T-helper 9 cell (primary cell): ENCODE measurements around the gene COX8A.
"Not testable (repeated sequence)": the region's sequence is repeated elsewhere in the genome, so short reads cannot be mapped to it uniquely, and the experiment has no call there.

Experiments
- DNase-seq: peaks from one replicate; pipeline ENCODE4 v3.0.0-alpha.2; 2020
- total RNA-seq, 2 donors: gene quantifications; one replicate each; lab custom pipeline; 2026; lab: John Stamatoyannopoulos, UW

COX8A gene
- 15.2 to 32.3 reads per million in 2 donors for total RNA-seq

- peak; percentile 86 for DNase-seq
Measured at GRCh38 chr11:63974259-63975143, at the start of gene COX8A. COX8A (plus strand) TSS chr11:63974620; CDS start chr11:63974681, 61 bp downstream.

DNA sequence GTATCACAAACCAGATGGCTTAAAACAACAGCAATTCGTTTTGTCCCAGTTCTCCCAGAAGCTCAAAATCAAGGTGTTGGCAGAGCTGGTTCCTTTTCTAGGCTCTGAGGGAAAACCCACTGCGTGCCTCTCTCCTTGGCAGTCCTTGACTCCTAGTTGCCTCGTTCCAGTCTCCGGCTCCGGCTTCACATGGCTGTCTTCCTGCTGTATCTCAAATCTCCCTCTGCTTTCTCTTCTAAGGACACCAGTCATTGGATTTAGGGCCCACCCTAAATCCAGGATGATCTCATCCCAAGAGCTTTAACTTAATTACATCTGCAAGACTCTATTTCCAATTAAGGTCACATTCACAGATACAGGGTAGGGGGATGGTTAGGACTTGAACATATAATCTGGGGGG lies 44.8 kb upstream of the COX8A start:
- no peak for DNase-seq

GRCh38 chr11:63931045-63931444 lies 43.4 kb upstream of the COX8A start:
- no peak for DNase-seq

- DNase-seq, result no peak
Measured at GRCh38 chr11:63931876-63932275, 42.5 kb upstream of the COX8A start.

DNA sequence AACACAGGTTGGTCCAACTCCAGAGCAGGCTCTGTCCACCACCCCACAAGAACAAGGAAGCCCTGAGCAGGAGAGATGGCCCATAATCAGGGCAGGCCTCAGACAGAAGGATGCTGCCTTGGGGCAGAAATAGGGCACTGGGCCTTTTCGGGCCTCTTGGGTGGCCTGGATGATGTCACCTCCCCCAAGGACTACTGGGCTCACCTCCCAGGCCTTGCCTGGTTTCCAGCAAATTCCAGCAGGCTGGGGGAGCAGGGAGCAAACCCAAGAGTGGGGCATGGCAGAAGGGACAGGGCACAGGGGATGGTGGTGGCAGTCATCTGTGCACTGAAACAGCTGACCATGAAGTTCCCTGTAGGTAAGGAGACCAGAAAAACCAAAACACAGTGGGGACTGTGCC lies 41.0 kb upstream of the COX8A start:
- no peak for DNase-seq

DNA sequence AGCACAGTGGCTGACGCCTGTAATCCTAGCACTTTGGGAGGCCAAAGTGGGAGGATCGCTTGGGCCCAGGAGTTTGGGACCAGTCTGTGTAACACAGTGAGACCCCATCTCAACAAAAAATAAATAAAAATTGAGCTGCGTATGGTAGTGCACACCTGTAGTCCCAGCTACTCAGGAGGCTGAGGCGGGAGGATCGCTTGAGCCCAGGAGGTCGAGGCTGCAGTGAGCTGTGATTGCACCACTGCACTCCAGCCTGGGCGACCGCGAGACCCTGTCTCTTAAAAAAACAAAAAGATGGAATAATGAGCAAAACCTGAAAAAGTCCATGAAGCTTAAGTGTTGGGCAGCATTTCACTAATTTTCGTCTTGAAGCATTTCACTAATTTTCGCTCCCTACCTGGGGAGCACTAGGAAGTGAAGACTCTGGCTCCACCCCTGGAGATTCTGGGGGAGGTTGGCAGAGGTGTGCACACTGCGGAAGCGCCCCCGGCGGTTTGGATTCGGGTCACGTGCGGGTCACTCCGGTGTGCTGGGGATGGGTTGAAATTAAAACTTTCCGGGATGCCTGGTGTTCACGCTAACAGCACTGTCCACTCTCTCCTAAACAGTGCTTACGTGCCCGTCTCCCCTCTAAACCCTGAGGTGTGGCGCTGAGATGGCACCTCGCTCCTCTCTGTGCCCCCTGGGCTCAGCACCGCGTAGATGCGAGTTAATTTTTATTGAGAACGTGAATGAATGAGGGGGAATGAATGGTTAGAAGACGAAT lies 36.5 kb upstream of the COX8A start:
- DNase-seq, result no peak

DNA sequence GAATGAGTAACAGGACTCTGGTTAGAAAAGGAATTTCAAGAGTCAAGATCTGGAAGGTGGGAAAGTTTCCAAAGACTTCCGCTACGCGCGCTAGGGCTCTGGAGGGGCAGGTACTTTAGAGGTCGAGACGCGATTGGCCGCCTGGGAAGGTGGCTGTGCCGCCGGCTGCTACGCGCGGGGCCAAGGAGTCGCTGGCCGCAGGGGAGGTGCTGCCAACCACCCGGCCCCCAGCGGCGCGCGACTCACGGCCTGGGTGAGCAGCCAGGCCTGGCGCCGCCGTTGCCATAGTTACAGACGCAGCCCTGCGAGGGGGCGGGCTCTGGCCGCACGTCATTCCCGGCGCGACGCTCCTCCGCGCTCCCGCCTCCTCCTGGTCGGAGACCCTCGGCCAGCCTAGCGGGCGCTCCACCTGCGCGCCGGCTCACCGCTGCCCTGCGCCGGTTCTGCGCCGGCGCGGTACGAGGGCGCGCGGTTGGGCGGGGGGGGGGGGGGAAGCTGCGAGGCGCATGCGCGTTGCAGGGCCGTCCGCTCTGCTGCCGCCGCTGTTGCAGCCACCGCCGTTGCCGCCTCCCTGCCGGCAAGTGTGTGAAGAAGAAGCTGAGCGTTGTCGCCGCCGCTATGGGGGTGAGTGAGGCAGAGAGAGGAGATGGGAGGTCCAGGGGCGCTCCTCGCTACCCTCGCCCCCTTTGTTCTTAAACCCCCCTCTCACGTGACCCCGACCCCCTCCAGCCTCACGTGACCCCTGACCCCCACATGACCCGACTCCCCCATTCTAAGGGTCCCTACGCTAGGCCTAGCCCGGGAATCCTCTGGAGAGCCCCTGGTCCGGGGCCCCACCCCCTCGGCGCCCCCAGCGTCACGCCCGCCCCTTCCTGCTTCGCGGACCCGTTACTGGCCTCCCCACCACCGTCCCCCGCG lies 35.7 kb upstream of the COX8A start, which contains the start of gene NAA40:
NAA40 (plus strand) TSS at position 524 of the 918 bp plus-strand sequence; CDS start at position 619, 95 bp downstream.
- DNase-seq, result peak; percentile 88

DNA sequence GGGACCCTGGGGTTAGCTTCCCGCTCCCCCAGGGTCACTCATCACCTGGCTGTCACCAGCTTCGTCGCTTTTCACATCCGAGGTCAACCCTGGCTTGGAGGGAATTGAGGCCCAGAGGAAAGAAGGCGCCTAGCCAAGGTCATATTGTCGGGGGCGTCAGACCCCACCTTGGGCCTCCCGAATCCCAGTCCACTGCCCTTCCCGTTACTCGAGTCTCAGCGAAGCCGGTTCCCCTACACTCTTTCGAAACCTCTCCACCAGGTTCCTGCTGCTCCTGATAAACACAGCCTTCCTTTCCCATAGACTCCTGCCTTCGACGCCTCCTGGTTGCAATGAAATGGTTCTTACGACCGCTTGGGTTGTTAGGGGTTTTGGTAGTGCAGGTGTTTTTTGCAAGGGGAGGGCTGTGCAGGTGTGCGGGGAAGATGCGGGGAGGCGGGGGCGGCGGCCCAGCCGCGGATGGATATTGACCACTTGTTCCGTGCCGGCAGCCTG lies 35.0 kb upstream of the COX8A start:
- DNase-seq, result no peak

DNA sequence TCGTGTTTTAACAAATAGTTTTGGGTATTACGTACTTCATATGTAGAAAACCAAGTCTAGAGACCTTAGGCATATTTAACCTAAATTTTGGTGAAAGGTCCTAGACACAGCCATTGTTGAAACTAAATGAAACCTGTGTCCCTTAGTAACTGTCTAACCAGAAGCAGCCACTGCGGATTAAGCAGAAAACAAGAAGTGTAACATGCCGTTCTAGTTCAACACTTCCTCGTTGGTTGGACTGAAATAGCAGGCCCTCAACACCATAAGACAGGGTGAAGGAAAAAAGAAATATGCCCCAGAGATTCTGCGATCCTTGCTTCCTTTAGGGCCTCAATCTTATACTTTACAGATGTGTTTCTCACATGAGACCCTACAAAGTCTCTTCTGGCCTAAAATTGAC lies 33.6 kb upstream of the COX8A start:
- no peak for DNase-seq

GRCh38 chr11:63941901-63942300 lies 32.5 kb upstream of the COX8A start:
- no peak for DNase-seq

DNA sequence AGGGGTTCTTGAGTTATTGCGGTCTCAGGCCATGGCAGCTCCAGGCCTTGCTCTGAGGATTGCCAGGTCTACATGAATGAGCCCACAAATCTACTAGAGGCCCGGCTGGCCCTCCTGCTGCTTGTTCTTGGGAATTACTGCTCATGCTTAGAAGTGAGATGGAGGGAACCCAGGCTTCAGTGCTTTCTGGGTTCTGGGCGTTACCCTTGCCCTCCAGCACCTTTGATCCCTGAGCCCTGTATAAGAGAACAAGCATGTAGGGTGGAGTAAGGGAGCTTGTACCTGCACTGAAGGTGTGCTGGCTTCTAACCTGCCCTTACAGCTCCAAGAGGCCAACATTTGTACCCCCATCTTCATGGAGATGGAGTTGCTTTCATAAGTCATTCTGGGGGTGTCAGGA lies 31.6 kb upstream of the COX8A start:
- DNase-seq, result no peak

DNA sequence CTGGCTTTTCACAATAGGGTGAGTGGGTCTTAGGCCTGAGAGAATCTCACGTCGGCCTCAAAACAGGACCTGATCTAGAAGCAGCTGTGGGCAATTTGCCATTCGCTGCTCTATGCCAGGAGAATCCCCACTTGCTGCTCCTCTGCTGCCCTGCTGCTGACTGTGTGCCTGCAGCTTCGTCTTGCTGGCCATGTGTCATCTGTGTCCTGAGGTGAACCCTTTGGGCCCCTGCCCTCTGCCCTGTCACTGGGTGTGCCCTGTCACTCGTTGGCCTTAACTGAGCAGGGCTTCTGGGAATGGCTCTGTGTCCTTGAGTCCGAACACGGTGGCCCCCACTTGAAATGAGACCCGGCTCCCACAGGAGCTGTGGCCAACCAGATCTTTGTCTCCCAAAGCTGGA lies 29.4 kb upstream of the COX8A start:
- no peak for DNase-seq

- peak; percentile 28 for DNase-seq
Measured at GRCh38 chr11:63945477-63946163, 28.8 kb upstream of the COX8A start.

DNA sequence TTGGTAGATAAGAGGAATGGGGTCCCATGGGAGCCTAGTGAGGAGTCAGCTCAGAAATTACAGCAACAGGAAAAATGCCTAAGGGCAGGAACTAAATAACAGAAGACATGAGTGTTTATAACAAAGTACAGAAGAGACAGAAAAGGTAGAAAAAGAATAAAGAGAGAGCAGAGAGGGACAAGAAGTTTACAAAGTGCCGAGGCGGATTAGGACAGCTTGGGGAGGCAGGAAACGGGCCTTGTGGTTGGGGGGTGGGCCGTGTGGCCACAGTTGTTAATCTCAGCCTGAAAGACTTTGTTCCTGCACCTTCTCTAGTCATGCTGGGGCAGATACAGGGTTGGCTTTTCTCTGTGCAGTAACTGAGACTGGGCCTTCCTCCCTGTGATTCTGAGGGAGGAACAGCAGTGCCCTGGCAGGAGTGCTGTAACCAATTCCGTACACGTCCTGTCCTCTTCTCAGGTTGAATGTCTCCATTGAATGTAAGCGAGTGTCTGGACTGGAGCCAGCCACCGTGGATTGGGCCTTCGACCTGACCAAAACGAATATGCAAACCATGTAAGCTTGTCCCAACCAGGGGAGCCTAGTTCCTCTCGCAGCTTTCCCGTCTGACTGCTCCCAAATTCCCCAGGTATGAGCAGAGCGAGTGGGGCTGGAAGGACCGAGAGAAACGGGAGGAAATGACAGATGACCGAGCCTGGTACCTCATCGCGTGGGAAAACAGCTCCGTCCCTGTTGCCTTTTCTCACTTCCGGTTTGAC lies 22.5 kb upstream of the COX8A start:
- DNase-seq, result peak; percentile 7

DNA sequence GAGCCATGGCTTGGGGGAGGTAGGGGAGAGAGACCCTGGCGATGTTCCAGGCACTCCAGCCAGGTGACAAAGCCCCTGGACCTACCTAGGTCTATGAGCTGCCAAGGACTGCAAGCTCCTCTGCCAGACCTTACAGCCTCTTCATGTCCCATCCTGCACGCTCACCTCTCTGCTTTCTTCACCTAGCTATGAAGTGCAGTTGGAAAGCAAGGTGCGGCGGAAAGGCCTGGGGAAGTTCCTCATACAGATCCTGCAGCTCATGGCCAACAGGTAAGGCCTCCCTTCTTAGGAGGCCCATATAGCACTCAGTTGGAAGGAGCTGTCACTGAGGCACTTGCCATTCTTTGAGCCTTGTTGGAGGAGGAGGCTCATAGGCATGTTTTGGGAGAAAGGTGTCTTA lies 21.9 kb upstream of the COX8A start:
- DNase-seq, result no peak

DNA sequence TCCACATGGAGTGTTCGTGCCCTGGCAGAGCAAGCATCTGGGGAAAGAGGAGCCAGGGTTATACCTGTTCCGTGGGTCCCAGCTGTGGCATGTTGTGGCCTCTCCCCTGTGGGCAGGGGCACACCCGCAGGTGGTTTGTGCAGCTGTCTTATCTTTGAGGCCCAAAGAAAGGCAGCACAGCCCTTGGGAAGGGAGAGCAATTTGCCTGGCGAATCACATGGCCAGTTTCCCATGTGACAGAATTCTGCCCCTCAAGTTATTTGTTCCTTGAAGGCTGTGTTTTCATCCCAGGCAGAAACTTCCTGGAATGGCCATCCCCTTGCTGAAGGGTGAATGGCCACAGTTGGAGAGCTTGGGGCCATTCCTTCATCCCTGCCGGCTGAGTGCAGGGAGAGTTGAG lies 16.4 kb upstream of the COX8A start:
- no peak for DNase-seq

GRCh38 chr11:63961608-63962412 lies 12.6 kb upstream of the COX8A start:
- DNase-seq, result no peak

GRCh38 chr11:63963895-63964294 lies 10.5 kb upstream of the COX8A start:
- DNase-seq, result not testable (repeated sequence)

DNA sequence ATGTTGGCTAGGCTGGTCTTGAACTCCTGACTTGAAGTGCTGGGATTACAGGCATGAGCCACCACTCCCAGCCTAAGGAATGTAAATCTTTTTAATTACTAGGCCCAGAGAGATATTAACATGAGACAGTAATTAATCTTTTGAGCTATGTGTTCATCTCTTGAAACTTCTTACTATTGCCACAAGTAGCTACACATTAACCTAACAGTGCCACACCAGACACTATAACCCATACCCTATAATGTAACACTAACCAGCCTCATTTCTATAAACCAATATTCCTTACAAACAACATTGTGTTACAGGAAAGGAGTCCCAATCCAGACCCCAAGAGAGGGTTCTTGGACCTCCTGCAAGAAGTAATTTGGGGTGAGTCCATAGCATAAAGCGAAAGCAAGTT lies 8.0 kb upstream of the COX8A start:
- no peak for DNase-seq

- DNase-seq, result no peak
Measured at GRCh38 chr11:63969461-63969860, 5.0 kb upstream of the COX8A start.
